BLaER1 treated with 17β-estradiol and CSF1 and Interleukin-3, amounts not matched to agents 10 nM and 100 nM (cell line): ENCODE data around the gene FOXN3.

ENCODE experiments used
- H3K27ac ChIP-seq, 11 experiments: shearing (Covaris generic); formaldehyde crosslinking; 2 replicates each; pipeline ENCODE4 v1.8.1; 2022
- H3K27me3 ChIP-seq, 11 experiments: shearing (Covaris generic); formaldehyde crosslinking; 2 replicates each; pipeline ENCODE4 v1.8.1; 2022
- H3K36me3 ChIP-seq, 11 experiments: shearing (Covaris generic); formaldehyde crosslinking; 2 replicates each; pipeline ENCODE4 v1.8.1; 2022
- H3K4me1 ChIP-seq, 10 experiments: shearing (Covaris generic); formaldehyde crosslinking; 2 replicates each; pipeline ENCODE4 v1.8.1; 2022
- H3K4me2 ChIP-seq, 11 experiments: shearing (Covaris generic); formaldehyde crosslinking; 2 replicates each; pipeline ENCODE4 v1.8.1; 2022
- H3K4me3 ChIP-seq, 10 experiments: shearing (Covaris generic); formaldehyde crosslinking; 2 replicates each; pipeline ENCODE4 v1.8.1; 2022
- H3K9ac ChIP-seq, 11 experiments: shearing (Covaris generic); formaldehyde crosslinking; 2 replicates each; pipeline ENCODE4 v1.8.1; 2022
- H3K9me3 ChIP-seq, 11 experiments: shearing (Covaris generic); formaldehyde crosslinking; replicated peaks in 1 of 11; 2 replicates each; pipeline ENCODE4 v1.8.1; 2022
- H4K20me1 ChIP-seq, 11 experiments: shearing (Covaris generic); formaldehyde crosslinking; 2 replicates each; pipeline ENCODE4 v1.8.1; 2022
- Cebpa-rat ChIP-seq, 11 experiments: shearing (Covaris generic); IDR thresholded peaks; 2 replicates each; pipeline ENCODE4 v1.8.1; 2022

The FOXN3 gene

GRCh38 chr14:89293314-89293916, 123.6 kb downstream of the FOXN3 start:
- peaks cover 20 to 37% (median 26%) of the 10 kb centered on the region in 10 experiments for H3K4me1 ChIP-seq
- peaks cover 15 to 67% (median 37%) of the 10 kb centered on the region in 11 experiments; a peak in 14 of 22 replicates for H4K20me1 ChIP-seq
- H3K9ac ChIP-seq = no peak overlapping the region
- TF ChIP-seq Cebpa-rat (IDR thresholded peaks at IDR 0.05) = no peak
- H3K4me3 ChIP-seq = no peak overlapping the region
- peak overlapping the region in 6 of 11 experiments; percentile 4 to 55 (median 14); a peak in 6 of 22 replicates for H3K4me2 ChIP-seq
- H3K36me3 ChIP-seq = peaks cover 0 to 40% (median 26%) of the 10 kb centered on the region in 11 experiments; a peak in 15 of 22 replicates
- no peaks in the 10 kb centered on the region for H3K27me3 ChIP-seq
- H3K9me3 ChIP-seq = no peaks in the 10 kb centered on the region; a peak in 1 of 22 replicates
- peak overlapping the region in 1 of 11 experiments; percentile 2; a peak in 1 of 22 replicates for H3K27ac ChIP-seq

DNA sequence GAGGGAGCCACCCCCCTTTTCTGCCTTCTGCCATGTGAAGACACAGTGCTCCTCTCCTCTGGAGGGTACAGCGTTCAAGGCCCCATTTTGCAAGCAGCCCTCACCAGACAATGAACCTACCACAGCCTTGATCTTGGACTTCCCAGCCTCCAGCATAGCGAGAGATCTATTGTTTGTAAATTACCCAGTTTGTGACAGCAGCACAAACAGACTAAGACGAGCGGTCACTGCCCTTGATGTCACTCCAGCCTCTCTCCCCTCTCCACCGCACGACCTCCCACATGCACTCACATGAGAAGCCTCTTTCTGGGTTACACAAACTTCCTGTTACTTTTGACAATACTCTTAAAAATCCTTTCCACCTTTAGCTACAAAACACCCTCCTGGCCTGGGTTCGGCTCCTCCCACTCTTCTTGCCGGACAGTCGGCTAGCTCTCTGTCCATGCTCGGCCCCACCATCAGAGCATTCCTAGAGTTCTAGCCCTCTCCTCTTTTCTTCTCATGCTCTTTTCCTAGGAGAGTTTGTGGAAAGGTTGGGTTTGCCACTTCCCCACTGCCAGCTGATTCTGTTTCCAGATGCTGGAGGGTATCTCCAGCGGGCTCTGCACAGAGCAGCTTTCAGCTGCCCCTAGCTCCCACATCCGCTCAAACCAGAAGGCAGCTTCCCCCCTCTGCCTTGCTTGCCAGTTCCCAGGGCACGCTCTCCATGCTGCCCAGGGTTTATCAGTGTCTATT, 124.3 kb downstream of the FOXN3 start:
- Histone ChIP-seq H3K4me2 (peak overlapping the region in 8 of 11 experiments; percentile 2 to 55 (median 8); a peak in 8 of 22 replicates), H3K27ac (peak overlapping the region in 3 of 11 experiments; percentile 2 to 13 (median 10); a peak in 4 of 22 replicates), H4K20me1 (peaks cover 15 to 72% (median 37%) of the 10 kb centered on the region in 11 experiments; a peak in 14 of 22 replicates), H3K9ac (no peak overlapping the region), H3K4me1 (peaks cover 20 to 37% (median 26%) of the 10 kb centered on the region in 10 experiments), H3K4me3 (no peak overlapping the region), H3K36me3 (peaks cover 0 to 42% (median 26%) of the 10 kb centered on the region in 11 experiments; a peak in 15 of 22 replicates), H3K9me3 (no peaks in the 10 kb centered on the region; a peak in 1 of 22 replicates), H3K27me3 (no peaks in the 10 kb centered on the region)
- no peak for TF ChIP-seq Cebpa-rat (IDR thresholded peaks at IDR 0.05)

DNA sequence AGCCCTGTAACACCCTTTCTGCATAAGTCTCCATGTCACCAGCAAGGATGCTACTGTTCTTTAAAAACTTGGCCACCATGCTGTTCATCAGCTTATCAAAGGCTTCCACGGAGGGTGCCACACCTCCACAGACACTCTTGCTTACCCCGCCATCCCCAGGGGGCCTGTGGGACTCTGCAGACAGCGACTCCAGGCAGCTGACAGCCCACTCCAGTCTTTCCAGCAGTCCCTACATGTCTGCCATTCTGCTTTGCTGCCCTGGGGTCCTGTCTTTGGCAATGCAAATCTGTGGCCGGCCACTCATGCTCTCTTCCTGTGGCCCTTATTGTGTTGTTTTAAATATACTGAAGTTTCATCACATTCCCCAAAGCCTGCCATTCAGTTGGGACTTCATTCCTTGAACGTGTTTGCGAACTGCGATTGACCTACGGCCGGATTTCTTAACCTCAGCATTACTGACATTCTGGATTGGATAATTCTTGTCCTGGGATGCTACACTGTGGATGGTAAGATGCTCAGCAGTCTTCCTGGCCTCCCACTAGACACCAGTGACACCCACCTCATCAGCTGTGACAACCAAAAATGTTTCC, 125.6 kb downstream of the FOXN3 start:
- Histone ChIP-seq H3K4me2 (peak overlapping the region in 4 of 11 experiments; percentile 1 to 21 (median 14); a peak in 5 of 22 replicates), H3K9ac (no peak overlapping the region), H3K36me3 (peaks cover 0 to 53% (median 27%) of the 10 kb centered on the region in 11 experiments; a peak in 15 of 22 replicates), H3K4me3 (no peak overlapping the region), H4K20me1 (peaks cover 16 to 76% (median 37%) of the 10 kb centered on the region in 11 experiments; a peak in 15 of 22 replicates), H3K4me1 (peaks cover 20 to 37% (median 25%) of the 10 kb centered on the region in 10 experiments), H3K27me3 (no peaks in the 10 kb centered on the region), H3K9me3 (no peaks in the 10 kb centered on the region), H3K27ac (0 out of 22 replicates have a peak overlapping the region, but pooled peaks of 1 of the 11 experiments have one; percentile 15)
- no peak for TF ChIP-seq Cebpa-rat (IDR thresholded peaks at IDR 0.05)

DNA sequence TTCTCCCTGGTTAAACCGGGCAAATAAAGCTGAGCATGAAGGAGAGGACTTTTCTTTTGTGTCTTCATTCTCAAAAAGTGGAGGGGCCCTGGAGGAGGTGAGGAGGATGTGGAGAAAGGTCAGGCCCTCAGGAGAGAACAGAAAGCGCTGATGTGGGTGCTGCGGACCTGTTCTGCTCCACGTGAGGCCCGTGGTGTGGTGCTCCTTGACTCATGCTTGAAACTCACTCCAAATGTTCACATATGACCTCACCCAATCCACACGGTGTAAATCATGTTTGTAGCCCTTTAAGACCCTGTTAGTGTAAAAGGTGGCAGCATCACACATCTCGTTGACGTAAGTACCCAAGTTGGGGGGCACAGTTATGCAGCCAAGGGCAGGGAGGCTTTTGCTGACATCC, 126.2 kb downstream of the FOXN3 start:
- H3K9me3 ChIP-seq = no peaks in the 10 kb centered on the region
- H3K4me1 ChIP-seq = peaks cover 20 to 37% (median 23%) of the 10 kb centered on the region in 10 experiments
- peaks cover 0 to 57% (median 30%) of the 10 kb centered on the region in 11 experiments; a peak in 15 of 22 replicates for H3K36me3 ChIP-seq

DNA sequence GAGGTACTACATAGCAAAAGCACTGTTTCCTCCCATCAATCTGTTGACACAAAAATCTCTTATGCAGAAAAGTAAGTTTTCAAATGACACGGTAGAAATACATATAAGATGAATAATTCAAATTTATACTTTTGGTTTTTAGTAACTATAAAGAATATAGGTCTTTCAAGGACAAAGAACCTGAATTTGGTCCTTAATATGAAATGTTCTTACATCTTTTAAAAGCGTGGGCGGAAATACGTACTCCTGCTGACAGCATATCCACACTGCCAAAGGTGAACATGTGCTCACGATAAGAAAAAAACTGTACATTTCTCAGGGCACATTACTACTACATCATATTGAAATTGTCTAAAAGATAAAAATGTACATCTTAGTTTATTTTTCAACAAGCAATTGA, 127.6 kb downstream of the FOXN3 start:
- H3K4me3 ChIP-seq = no peak overlapping the region
- H3K9ac ChIP-seq = no peak overlapping the region
- peaks cover 3 to 58% (median 32%) of the 10 kb centered on the region in 11 experiments; a peak in 18 of 22 replicates for H3K36me3 ChIP-seq
- H3K27ac ChIP-seq = no peak overlapping the region
- peaks cover 18 to 81% (median 37%) of the 10 kb centered on the region in 11 experiments; a peak in 14 of 22 replicates for H4K20me1 ChIP-seq
- no peaks in the 10 kb centered on the region for H3K9me3 ChIP-seq
- no peak overlapping the region for H3K4me2 ChIP-seq
- no peaks in the 10 kb centered on the region for H3K27me3 ChIP-seq
- peaks cover 20 to 33% (median 23%) of the 10 kb centered on the region in 10 experiments for H3K4me1 ChIP-seq
- TF ChIP-seq Cebpa-rat (IDR thresholded peaks at IDR 0.05) = no peak

More for the DNA sequence above, 126.2 kb downstream of the FOXN3 start:
- Histone ChIP-seq H3K4me3 (no peak overlapping the region), H4K20me1 (peaks cover 19 to 74% (median 37%) of the 10 kb centered on the region in 11 experiments; a peak in 14 of 22 replicates), H3K27me3 (no peaks in the 10 kb centered on the region), H3K4me2 (0 out of 22 replicates have a peak overlapping the region, but pooled peaks of 1 of the 11 experiments have one; percentile 21), H3K27ac (no peak overlapping the region), H3K9ac (no peak overlapping the region)
- TF ChIP-seq Cebpa-rat (IDR thresholded peaks at IDR 0.05) = no peak

DNA sequence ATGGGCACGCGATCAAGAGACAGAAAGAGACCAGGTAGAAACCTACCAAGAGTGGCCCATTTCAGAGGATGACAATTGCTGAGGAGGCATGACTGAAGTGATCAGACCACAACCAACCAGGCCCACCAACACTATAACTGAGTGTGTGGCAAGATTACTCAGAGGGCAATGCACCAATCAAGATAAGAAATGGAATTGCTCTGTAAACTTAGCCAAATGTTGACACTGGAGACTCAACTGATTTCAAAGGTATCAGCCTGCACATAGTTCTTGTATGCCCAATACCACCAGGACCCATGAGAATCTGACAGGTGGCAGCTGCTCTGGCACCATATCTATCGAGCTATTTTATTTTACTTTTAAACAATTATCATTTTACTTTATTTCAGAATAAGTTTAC, 128.9 kb downstream of the FOXN3 start:
- Histone ChIP-seq H4K20me1 (peaks cover 21 to 81% (median 34%) of the 10 kb centered on the region in 11 experiments; a peak in 13 of 22 replicates), H3K9me3 (no peaks in the 10 kb centered on the region), H3K9ac (no peak overlapping the region), H3K4me1 (peaks cover 9 to 22% (median 16%) of the 10 kb centered on the region in 10 experiments), H3K36me3 (peaks cover 3 to 56% (median 32%) of the 10 kb centered on the region in 11 experiments; a peak in 17 of 22 replicates), H3K4me2 (no peak overlapping the region), H3K27ac (no peak overlapping the region), H3K27me3 (no peaks in the 10 kb centered on the region), H3K4me3 (no peak overlapping the region)
- no peak for TF ChIP-seq Cebpa-rat (IDR thresholded peaks at IDR 0.05)

- Histone ChIP-seq H3K9ac (no peak overlapping the region), H3K4me1 (no peaks in the 10 kb centered on the region), H3K4me2 (no peak overlapping the region), H3K4me3 (no peak overlapping the region), H3K36me3 (peaks cover 17 to 72% (median 41%) of the 10 kb centered on the region in 11 experiments), H3K27ac (no peak overlapping the region), H3K9me3 (peaks cover 0 to 5% (median 0%) of the 10 kb centered on the region in 11 experiments; a peak in 1 of 22 replicates), H4K20me1 (peaks cover 0 to 62% (median 13%) of the 10 kb centered on the region in 11 experiments; a peak in 9 of 22 replicates), H3K27me3 (no peaks in the 10 kb centered on the region)
- TF ChIP-seq Cebpa-rat (IDR thresholded peaks at IDR 0.05) = no peak
Measured at GRCh38 chr14:89284333-89285058, 132.5 kb downstream of the FOXN3 start.
